ENCODE measurements around the gene RPP21. TPM values are rescaled to one million over a fixed set of nuclear protein-coding genes. Genes with fewer than 3 reads are reported as not detected.

RPP21 gene
- total RNA-seq (10 to 100 TPM; 38.4 to 64.6 (median 56.7) TPM), total RNA-seq (1.3 to 7.6 (median 3.8) reads per million in 29 experiments)
- 15.9 TPM for total RNA-seq (2013)

DNA sequence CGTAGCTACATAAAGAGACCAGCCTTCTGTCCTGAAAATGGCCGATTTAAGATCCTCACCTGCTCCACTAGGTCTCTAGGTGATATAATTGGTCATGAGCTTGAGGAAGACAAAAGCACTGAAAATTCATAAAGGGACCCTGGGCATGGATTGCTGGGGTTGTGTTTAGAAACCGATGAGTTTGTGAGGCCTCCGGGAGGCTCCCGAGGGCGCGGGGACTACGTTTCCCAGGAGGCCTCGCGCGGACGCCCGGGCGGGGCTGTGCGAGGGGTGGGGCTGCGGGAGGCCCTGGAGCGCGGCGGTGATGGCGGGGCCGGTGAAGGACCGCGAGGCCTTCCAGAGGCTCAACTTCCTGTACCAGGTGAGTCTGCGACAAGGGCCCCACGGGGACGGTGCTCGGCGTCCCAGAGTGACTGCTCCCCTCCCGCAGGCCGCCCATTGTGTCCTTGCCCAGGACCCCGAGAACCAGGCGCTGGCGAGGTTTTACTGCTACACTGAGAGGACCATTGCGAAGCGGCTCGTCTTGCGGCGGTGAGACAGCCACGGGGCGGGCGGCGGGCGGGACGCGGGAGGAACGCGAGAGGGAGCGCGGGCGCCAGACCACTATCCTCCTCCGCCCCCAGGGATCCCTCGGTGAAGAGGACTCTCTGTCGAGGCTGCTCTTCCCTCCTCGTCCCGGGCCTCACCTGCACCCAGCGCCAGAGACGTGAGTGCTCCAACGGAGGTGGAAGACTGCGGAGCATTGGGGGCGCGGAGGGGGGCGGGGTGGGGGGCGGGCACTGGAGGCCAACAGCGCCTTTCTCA is at the start of gene RPP21:
Gene RPP21, plus strand, starts transcription at position 289 of the 804 bp plus-strand sequence. Its CDS starts 16 bp downstream, at position 305.
- Histone ChIP-seq H3K27ac (ENCODE audit: low read length) (peak within 1 kb of the TSS; percentile 78), H3K27me3 (replicated peaks in 1 of 2; ENCODE audit: control insufficient read depth in 2 of 2, extremely low read depth in 1 of 2, insufficient read depth in 2 of 2, low read length in 1 of 2) (no peaks in the 10 kb centered on the region), H3K4me1 (ENCODE audit: control insufficient read depth in 1 of 2, extremely low read depth in 1 of 2, insufficient read depth in 2 of 2, low read length in 2 of 2) (peaks cover 4 to 10% of the 10 kb centered on the region in 2 experiments), H3K36me3 (ENCODE audit: control insufficient read depth in 2 of 2, extremely low read depth in 1 of 2, insufficient read depth in 1 of 2, low read length in 1 of 2) (peaks cover 5 to 34% of the 10 kb centered on the region in 2 donors), H3K9me3 (no peaks in the 10 kb centered on the region), H3K4me3 (ENCODE audit: control insufficient read depth in 1 of 2, extremely low read depth in 1 of 2, low read length in 1 of 2) (peak within 1 kb of the TSS; percentile 70 to 82)
- peaks cover 25 to 37% (median 26%) of the 10 kb centered on the region in 3 donors for H3K4me1 Mint-ChIP-seq
- ChIA-PET POLR2A (interaction anchor here in 1 of 2 donors (0.6 kb wide), 1 partner anchor 19 kb away, joined by 3 read pairs; no protein-coding TSS in a partner anchor), CTCF (no interaction called here)
- H3K4me3 Mint-ChIP-seq: peak within 1 kb of the TSS; percentile 83 to 93 (median 90)
- no peaks in the 10 kb centered on the region for H3K9me3 Mint-ChIP-seq
- ATAC-seq (replicated peaks in 1 of 4) (peak; percentile 98 to 100 (median 99)), DNase-seq (peak; percentile 69 to 89 (median 81))
- WGBS (ENCODE audit: insufficient coverage): under 1% methylated on average over 49 of the region's 64 CpGs
- H3K36me3 Mint-ChIP-seq: peaks cover 33% of the 10 kb centered on the region
- H3K27ac Mint-ChIP-seq: peak within 1 kb of the TSS; percentile 93 to 95
- H3K27me3 Mint-ChIP-seq: no peaks in the 10 kb centered on the region

DNA sequence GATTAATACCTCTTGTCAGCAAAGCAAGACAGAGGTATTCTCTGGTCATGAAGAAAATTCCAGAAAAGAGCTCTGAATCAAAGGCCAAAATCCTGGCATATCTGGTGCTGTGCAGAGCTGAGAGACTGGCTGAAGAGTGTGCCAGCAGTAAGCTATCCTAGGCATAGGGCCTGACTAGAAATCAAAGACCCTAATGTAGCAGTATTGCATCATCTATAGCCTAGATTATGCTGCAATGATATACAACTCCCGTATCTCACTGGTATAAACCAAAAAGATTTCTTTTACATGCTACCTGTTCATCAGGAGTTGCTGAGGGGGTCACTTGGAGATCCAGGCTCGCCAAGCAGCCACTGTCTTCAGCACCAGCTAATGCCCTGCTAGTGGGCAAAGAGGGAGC is 49.1 kb upstream of the RPP21 start:
- no peak for DNase-seq
- H3K27ac Mint-ChIP-seq: peak overlapping the region in 1 of 2 donors; percentile 31
- no peaks in the 10 kb centered on the region for H3K27me3 Mint-ChIP-seq
- no peaks in the 10 kb centered on the region for H3K9me3 ChIP-seq
- H3K4me1 Mint-ChIP-seq: no peaks in the 10 kb centered on the region
- H3K4me3 ChIP-seq (ENCODE audit: control insufficient read depth in 1 of 2, extremely low read depth in 1 of 2, low read length in 1 of 2): no peak overlapping the region
- WGBS (ENCODE audit: insufficient coverage): 100% methylated on average over 2 of the region's 2 CpGs
- no peak overlapping the region for H3K4me3 Mint-ChIP-seq
- H3K9me3 Mint-ChIP-seq: peaks cover 0 to 14% (median 4%) of the 10 kb centered on the region in 3 donors
- POLR2A ChIA-PET: interaction anchor here in 1 of 2 donors (0.6 kb wide), 1 partner anchor 279 kb away, joined by 6 read pairs; no protein-coding TSS in a partner anchor
- H3K27ac ChIP-seq (ENCODE audit: low read length): no peak overlapping the region
- no peaks in the 10 kb centered on the region for H3K27me3 ChIP-seq (replicated peaks in 1 of 2; ENCODE audit: control insufficient read depth in 2 of 2, extremely low read depth in 1 of 2, insufficient read depth in 2 of 2, low read length in 1 of 2)
- no peak for ATAC-seq (replicated peaks in 1 of 4)
- CTCF ChIA-PET: no interaction called here
- no peaks in the 10 kb centered on the region for H3K4me1 ChIP-seq (ENCODE audit: control insufficient read depth in 1 of 2, extremely low read depth in 1 of 2, insufficient read depth in 2 of 2, low read length in 2 of 2)
- H3K36me3 Mint-ChIP-seq: peaks cover 56% of the 10 kb centered on the region
- H3K36me3 ChIP-seq (ENCODE audit: control insufficient read depth in 2 of 2, extremely low read depth in 1 of 2, insufficient read depth in 1 of 2, low read length in 1 of 2): peaks cover 8 to 40% of the 10 kb centered on the region in 2 donors

DNA sequence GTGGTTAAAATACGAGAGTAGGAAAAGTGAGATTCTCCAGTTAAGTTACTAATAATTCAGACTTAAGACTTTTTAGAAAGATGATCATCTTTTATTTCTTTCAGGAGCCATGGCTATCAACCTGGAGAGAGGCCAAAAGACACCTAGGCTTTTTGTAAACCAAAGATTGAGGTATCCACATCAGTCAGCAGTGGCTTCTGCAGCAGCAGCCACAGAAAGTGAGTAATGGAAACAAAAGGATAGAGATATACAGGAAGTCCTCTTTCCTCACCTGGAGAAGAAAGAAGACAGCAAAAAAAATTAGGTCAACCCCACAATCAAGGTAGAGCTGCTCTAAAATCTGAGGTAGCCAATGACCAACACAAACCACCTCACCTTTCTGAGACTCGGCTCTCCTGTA is 41.0 kb upstream of the RPP21 start:
- Histone ChIP-seq H3K36me3 (ENCODE audit: control insufficient read depth in 2 of 2, extremely low read depth in 1 of 2, insufficient read depth in 1 of 2, low read length in 1 of 2) (peaks cover 11 to 22% of the 10 kb centered on the region in 2 donors), H3K4me1 (ENCODE audit: control insufficient read depth in 1 of 2, extremely low read depth in 1 of 2, insufficient read depth in 2 of 2, low read length in 2 of 2) (peaks cover 2 to 9% of the 10 kb centered on the region in 2 experiments), H3K9me3 (no peaks in the 10 kb centered on the region), H3K27ac (ENCODE audit: low read length) (no peak overlapping the region), H3K27me3 (replicated peaks in 1 of 2; ENCODE audit: control insufficient read depth in 2 of 2, extremely low read depth in 1 of 2, insufficient read depth in 2 of 2, low read length in 1 of 2) (no peaks in the 10 kb centered on the region), H3K4me3 (ENCODE audit: control insufficient read depth in 1 of 2, extremely low read depth in 1 of 2, low read length in 1 of 2) (no peak overlapping the region)
- POLR2A ChIA-PET: no interaction called here
- Mint-ChIP-seq H3K36me3 (peaks cover 71% of the 10 kb centered on the region), H3K4me3 (no peak overlapping the region), H3K27me3 (no peaks in the 10 kb centered on the region), H3K4me1 (peaks cover 35 to 58% (median 43%) of the 10 kb centered on the region in 3 donors), H3K9me3 (peaks cover 0 to 12% (median 4%) of the 10 kb centered on the region in 3 donors), H3K27ac (peak overlapping the region in 1 of 2 donors; percentile 11)
- CTCF ChIA-PET: no interaction called here
- DNase-seq (no peak), ATAC-seq (replicated peaks in 1 of 4) (no peak)
- WGBS (ENCODE audit: insufficient coverage): 80% methylated on average over 1 of the region's 2 CpGs

DNA sequence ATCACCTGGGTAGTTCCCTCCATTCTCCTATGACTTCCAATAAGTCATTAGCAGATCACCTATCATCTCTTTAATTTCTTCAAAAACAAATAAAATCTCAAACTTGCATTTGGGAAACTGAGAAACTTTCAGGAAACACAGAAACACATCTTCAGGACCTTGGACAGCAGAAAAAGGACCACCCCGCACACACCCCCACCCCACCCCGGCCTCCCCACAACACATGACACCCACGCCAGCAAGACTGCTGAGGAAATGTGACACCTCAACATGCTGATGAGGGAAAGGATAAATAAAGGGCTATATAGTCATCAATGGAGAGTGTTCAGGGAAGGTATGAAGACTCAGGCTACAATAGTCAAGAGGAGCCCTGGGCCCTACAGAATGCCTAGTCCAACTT is 33.9 kb upstream of the RPP21 start:
- POLR2A ChIA-PET: interaction anchor here in 1 of 2 donors (0.7 kb wide), 1 partner anchor 14 kb away, joined by 5 read pairs; no protein-coding TSS in a partner anchor
- Histone ChIP-seq H3K27me3 (replicated peaks in 1 of 2; ENCODE audit: control insufficient read depth in 2 of 2, extremely low read depth in 1 of 2, insufficient read depth in 2 of 2, low read length in 1 of 2) (no peaks in the 10 kb centered on the region), H3K4me1 (ENCODE audit: control insufficient read depth in 1 of 2, extremely low read depth in 1 of 2, insufficient read depth in 2 of 2, low read length in 2 of 2) (no peaks in the 10 kb centered on the region), H3K4me3 (ENCODE audit: control insufficient read depth in 1 of 2, extremely low read depth in 1 of 2, low read length in 1 of 2) (no peak overlapping the region), H3K9me3 (no peaks in the 10 kb centered on the region), H3K36me3 (ENCODE audit: control insufficient read depth in 2 of 2, extremely low read depth in 1 of 2, insufficient read depth in 1 of 2, low read length in 1 of 2) (peaks cover 2 to 57% of the 10 kb centered on the region in 2 donors), H3K27ac (ENCODE audit: low read length) (no peak overlapping the region)
- Mint-ChIP-seq H3K4me3 (no peak overlapping the region), H3K27ac (no peak overlapping the region), H3K4me1 (peaks cover 43 to 63% (median 59%) of the 10 kb centered on the region in 3 donors), H3K27me3 (no peaks in the 10 kb centered on the region), H3K36me3 (peaks cover 71% of the 10 kb centered on the region), H3K9me3 (no peaks in the 10 kb centered on the region)
- no peak for ATAC-seq (replicated peaks in 1 of 4)
- WGBS (ENCODE audit: insufficient coverage): no CpG with 5 or more reads among the region's 3 CpGs
- CTCF ChIA-PET: no interaction called here
- DNase-seq: peak in 1 of 35 experiments; percentile 11

DNA sequence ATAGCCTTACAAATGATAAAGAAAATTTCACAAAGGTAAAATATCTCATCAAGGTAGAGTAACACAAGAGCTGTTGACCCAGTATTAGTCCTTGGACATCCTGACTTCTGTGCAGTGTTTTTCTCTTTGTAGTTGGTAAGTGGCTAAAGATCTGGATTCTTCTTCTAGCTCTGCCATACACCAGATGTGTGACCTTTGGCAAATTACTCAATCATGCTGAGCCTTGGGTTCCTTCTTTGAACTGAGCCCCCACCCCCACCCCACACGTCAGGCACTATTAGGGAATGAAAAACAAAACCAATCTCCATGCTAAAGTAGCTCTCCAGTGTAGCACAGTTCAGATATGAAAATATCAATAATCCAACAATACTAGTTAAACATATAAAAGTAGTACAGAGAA is 33.3 kb upstream of the RPP21 start:
- H3K36me3 ChIP-seq (ENCODE audit: control insufficient read depth in 2 of 2, extremely low read depth in 1 of 2, insufficient read depth in 1 of 2, low read length in 1 of 2): peaks cover 2 to 56% of the 10 kb centered on the region in 2 donors
- H3K27ac ChIP-seq (ENCODE audit: low read length): no peak overlapping the region
- no peaks in the 10 kb centered on the region for H3K4me1 ChIP-seq (ENCODE audit: control insufficient read depth in 1 of 2, extremely low read depth in 1 of 2, insufficient read depth in 2 of 2, low read length in 2 of 2)
- Mint-ChIP-seq H3K27me3 (no peaks in the 10 kb centered on the region), H3K27ac (no peak overlapping the region), H3K4me1 (peaks cover 43 to 64% (median 55%) of the 10 kb centered on the region in 3 donors), H3K4me3 (no peak overlapping the region), H3K36me3 (peaks cover 71% of the 10 kb centered on the region), H3K9me3 (no peaks in the 10 kb centered on the region)
- DNase-seq (no peak), ATAC-seq (replicated peaks in 1 of 4) (no peak)
- no CpG with 5 or more reads among the region's 1 CpG for WGBS (ENCODE audit: insufficient coverage)
- ChIA-PET POLR2A (no interaction called here), CTCF (no interaction called here)
- H3K9me3 ChIP-seq: no peaks in the 10 kb centered on the region
- H3K4me3 ChIP-seq (ENCODE audit: control insufficient read depth in 1 of 2, extremely low read depth in 1 of 2, low read length in 1 of 2): no peak overlapping the region
- no peaks in the 10 kb centered on the region for H3K27me3 ChIP-seq (replicated peaks in 1 of 2; ENCODE audit: control insufficient read depth in 2 of 2, extremely low read depth in 1 of 2, insufficient read depth in 2 of 2, low read length in 1 of 2)

DNA sequence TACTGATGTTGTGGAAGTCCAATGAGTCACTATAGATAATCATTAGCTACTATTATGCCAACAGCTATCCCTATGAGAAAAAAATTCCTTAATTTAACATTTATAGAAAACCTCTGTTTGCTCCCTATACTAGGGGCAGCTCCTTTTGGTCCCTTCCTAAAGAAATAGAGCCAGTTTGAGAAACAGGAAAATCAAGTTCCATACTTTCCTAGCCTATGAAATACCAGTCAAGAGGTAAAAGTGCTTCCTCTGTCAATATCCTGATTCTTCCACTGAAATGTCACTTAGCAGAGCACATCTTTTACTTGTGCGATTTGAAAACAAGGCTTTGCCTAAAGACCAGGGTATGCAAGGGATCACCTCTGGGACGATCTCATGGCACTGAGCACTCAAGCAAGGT is 32.7 kb upstream of the RPP21 start:
- Mint-ChIP-seq H3K4me1 (peaks cover 41 to 60% (median 52%) of the 10 kb centered on the region in 3 donors), H3K36me3 (peaks cover 68% of the 10 kb centered on the region), H3K27ac (no peak overlapping the region), H3K9me3 (no peaks in the 10 kb centered on the region), H3K27me3 (no peaks in the 10 kb centered on the region), H3K4me3 (no peak overlapping the region)
- no CpG with 5 or more reads among the region's 2 CpGs for WGBS (ENCODE audit: insufficient coverage)
- no peak for DNase-seq
- Histone ChIP-seq H3K4me1 (ENCODE audit: control insufficient read depth in 1 of 2, extremely low read depth in 1 of 2, insufficient read depth in 2 of 2, low read length in 2 of 2) (peaks cover under 1% of the 10 kb centered on the region in 2 experiments), H3K4me3 (ENCODE audit: control insufficient read depth in 1 of 2, extremely low read depth in 1 of 2, low read length in 1 of 2) (no peak overlapping the region), H3K27me3 (replicated peaks in 1 of 2; ENCODE audit: control insufficient read depth in 2 of 2, extremely low read depth in 1 of 2, insufficient read depth in 2 of 2, low read length in 1 of 2) (no peaks in the 10 kb centered on the region), H3K27ac (ENCODE audit: low read length) (no peak overlapping the region), H3K9me3 (no peaks in the 10 kb centered on the region), H3K36me3 (ENCODE audit: control insufficient read depth in 2 of 2, extremely low read depth in 1 of 2, insufficient read depth in 1 of 2, low read length in 1 of 2) (peaks cover 2 to 56% of the 10 kb centered on the region in 2 donors)
- ATAC-seq (replicated peaks in 1 of 4): no peak
- ChIA-PET CTCF (no interaction called here), POLR2A (no interaction called here)
